Neural crest cell (in vitro differentiated cells): ENCODE data around the gene CFL1. TPM values are rescaled to one million over a fixed set of nuclear protein-coding genes. Genes with fewer than 3 reads are reported as not detected.
A peak's percentile ranks its signal among the peaks of the same experiment; 100 is the strongest.

Experiments used
- DNase-seq: peaks from one replicate; pipeline ENCODE4 v3.0.0; 2021; ENCODE audit warnings: low read depth, mixed read lengths, low spot score
- H3K27ac Mint-ChIP-seq: one replicate; pipeline ENCODE4 v1.8.0; 2021; ENCODE audit warnings: mild to moderate bottlenecking, mixed read lengths; ENCODE audit not compliant: unreplicated experiment
- H3K27me3 Mint-ChIP-seq: 2 replicates; pipeline ENCODE4 v1.8.0; 2021; ENCODE audit warnings: low read depth, mild to moderate bottlenecking, mixed read lengths
- H3K36me3 Mint-ChIP-seq: 2 replicates; pipeline ENCODE4 v1.8.0; 2021; ENCODE audit warnings: low read depth, mild to moderate bottlenecking, mixed read lengths
- H3K4me1 Mint-ChIP-seq: 2 replicates; pipeline ENCODE4 v1.8.0; 2021; ENCODE audit warnings: mixed read lengths
- H3K4me3 Mint-ChIP-seq: one replicate; pipeline ENCODE4 v1.8.0; 2021; ENCODE audit warnings: mild to moderate bottlenecking, mixed read lengths
- H3K9me3 Mint-ChIP-seq: 2 replicates; pipeline ENCODE4 v1.8.0; 2021; ENCODE audit warnings: mixed read lengths
- total RNA-seq: library from RNA; stranded (reverse); gene quantifications from 2 replicates; pipeline ENCODE4 v1.2.1, GENCODE V29; 2021
- TF ChIP-seq, protein P1 (sequence below): fragments of 200-600 bp; sonication (generic); conservative IDR thresholded peaks from 2 replicates; pipeline ENCODE4 v1.5.0; 2021; ENCODE audit warnings: antibody characterized with exemption, mild to moderate bottlenecking

CFL1 gene
- total RNA-seq, 1 donor from 2014 or later, result 1,437 TPM

DNA sequence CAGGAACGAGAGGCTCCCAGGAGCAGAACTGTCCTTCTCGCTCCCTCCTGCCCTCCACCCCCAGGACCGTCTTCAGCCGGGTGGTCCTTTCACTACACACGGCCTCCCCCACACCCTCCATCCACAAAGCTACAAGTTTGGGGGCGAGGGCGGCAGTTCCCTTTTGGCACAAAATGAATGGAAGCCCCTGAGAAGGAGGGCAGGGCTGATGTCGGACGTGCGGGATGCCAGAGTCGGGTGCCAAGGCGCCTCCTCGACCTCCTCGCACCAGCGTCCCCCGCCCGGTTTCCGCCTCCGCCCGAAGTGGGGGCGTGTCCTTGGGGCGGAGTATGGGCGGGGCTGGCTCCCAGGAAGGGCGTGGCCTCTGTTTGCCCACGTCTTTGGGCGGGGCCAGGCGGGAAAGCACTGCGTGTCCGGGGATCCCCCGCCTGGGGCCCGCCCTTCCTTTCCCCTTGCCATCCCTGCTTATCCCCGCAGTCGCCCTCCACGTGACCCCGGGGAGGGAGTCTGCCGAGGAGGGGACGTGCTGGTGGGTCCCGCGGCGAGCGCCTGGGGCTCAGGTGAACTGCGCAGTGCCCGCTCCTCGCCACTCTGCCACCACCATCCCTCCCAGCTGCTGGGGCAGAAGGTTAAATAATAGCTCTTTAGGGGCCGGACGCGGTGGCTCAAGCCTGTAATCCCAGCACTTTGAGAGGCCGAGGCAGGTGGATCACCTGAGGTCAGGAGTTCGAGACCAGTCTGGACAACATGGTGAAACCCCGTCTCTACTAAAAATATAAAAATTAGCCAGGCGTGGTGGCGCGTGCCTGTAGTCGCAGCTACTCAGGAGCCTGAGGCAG, 15.6 kb upstream of the CFL1 start:
- Mint-ChIP-seq H3K4me1 (peaks cover 25% of the 10 kb centered on the region), H3K27me3 (peaks cover 4% of the 10 kb centered on the region), H3K27ac (peak overlapping the region; percentile 81), H3K9me3 (no peaks in the 10 kb centered on the region), H3K36me3 (no peaks in the 10 kb centered on the region), H3K4me3 (peak overlapping the region; percentile 92)
- peak; percentile 98 for DNase-seq
- TF ChIP-seq, protein P1, sequence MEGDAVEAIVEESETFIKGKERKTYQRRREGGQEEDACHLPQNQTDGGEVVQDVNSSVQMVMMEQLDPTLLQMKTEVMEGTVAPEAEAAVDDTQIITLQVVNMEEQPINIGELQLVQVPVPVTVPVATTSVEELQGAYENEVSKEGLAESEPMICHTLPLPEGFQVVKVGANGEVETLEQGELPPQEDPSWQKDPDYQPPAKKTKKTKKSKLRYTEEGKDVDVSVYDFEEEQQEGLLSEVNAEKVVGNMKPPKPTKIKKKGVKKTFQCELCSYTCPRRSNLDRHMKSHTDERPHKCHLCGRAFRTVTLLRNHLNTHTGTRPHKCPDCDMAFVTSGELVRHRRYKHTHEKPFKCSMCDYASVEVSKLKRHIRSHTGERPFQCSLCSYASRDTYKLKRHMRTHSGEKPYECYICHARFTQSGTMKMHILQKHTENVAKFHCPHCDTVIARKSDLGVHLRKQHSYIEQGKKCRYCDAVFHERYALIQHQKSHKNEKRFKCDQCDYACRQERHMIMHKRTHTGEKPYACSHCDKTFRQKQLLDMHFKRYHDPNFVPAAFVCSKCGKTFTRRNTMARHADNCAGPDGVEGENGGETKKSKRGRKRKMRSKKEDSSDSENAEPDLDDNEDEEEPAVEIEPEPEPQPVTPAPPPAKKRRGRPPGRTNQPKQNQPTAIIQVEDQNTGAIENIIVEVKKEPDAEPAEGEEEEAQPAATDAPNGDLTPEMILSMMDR, result no peak

DNA sequence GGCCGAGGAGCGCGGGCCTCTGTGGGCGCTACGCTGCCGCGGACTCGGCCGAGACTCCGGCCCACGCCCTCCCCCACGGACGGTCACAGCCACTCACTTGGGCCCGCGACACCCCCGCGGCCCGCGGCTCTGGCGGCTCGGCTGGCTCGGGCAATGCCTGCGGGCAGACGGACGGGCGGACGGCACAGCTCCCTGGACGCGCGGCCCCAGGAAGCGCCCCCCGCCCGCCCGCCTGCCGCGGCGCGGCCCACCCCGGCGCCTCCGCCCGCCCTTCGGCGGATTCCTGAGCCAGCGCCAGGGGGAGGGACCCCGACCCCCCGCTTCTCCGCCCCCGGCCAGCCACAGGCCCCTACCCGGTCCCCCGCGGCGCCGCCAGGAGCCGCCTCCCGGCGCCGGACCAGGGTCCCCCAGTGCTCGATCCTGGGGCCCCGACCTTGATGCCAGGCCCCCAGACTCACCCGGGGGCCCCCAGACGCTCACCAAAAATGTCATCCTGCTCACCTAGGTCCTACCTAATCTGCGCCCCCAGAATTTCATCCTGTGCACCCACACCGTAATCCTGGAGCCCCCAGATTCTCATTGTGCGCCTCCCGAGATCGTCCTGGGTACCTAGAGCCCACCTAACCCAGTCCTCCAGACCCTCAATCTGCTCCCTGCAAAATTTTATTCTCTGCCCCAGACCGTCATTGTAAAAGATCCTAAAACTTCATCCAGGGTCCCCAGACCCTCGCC, 14.8 kb upstream of the CFL1 start, which contains the start of gene EFEMP2:
TSS of gene EFEMP2 (minus strand) at position 215 of the 732 bp plus-strand sequence. CDS start 446 bp downstream, outside the sequence.
- H3K4me1 Mint-ChIP-seq, result peaks cover 31% of the 10 kb centered on the region
- H3K4me3 Mint-ChIP-seq, result peak within 1 kb of the TSS; percentile 92
- TF ChIP-seq, protein P1, result no peak
- no peaks in the 10 kb centered on the region for H3K9me3 Mint-ChIP-seq
- H3K36me3 Mint-ChIP-seq, result no peaks in the 10 kb centered on the region
- peaks cover 4% of the 10 kb centered on the region for H3K27me3 Mint-ChIP-seq
- DNase-seq, result no peak
- H3K27ac Mint-ChIP-seq, result peak within 1 kb of the TSS; percentile 81

DNA sequence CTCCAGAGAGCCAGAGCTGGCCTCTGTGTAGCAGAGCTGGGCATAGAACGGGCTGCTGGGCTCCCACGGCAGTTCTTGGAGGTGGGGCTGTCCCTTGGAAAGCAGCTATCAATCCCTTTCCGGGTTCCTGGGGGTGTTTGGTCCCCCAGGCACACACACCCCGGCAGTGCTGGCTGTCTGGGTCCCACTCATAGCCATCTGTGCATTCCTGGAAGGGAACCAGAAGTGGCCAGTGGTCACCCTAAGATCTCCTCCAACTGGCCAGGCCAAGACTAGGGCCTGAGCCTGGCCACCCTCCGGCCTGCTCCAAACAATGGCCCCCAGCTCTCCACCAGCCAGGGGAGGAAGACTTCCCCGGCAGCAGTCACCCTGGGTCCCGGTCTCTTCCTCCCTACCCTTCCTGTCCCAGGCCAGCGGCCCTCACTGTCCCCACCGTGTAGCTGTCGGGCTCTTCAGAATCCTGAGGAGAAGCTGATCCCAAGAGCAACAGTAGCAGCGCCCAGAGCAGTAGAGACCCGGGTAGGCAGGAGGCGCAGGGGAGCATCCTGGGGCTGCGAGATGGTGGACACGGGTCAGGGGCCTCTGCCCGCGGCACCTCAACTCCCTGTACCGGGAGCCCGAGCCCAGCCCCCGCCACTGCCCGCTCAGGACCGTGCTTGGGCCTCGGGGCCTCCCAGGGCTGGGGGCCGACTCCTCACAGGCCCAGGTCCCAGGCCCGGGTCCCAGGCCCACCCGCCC, 14.0 kb upstream of the CFL1 start:
- Mint-ChIP-seq H3K27me3 (peaks cover 4% of the 10 kb centered on the region), H3K27ac (peak overlapping the region; percentile 6), H3K36me3 (peaks cover 3% of the 10 kb centered on the region), H3K4me1 (peaks cover 38% of the 10 kb centered on the region), H3K9me3 (no peaks in the 10 kb centered on the region), H3K4me3 (peak overlapping the region; percentile 85)
- DNase-seq, result no peak
- TF ChIP-seq, protein P1, result no peak

DNA sequence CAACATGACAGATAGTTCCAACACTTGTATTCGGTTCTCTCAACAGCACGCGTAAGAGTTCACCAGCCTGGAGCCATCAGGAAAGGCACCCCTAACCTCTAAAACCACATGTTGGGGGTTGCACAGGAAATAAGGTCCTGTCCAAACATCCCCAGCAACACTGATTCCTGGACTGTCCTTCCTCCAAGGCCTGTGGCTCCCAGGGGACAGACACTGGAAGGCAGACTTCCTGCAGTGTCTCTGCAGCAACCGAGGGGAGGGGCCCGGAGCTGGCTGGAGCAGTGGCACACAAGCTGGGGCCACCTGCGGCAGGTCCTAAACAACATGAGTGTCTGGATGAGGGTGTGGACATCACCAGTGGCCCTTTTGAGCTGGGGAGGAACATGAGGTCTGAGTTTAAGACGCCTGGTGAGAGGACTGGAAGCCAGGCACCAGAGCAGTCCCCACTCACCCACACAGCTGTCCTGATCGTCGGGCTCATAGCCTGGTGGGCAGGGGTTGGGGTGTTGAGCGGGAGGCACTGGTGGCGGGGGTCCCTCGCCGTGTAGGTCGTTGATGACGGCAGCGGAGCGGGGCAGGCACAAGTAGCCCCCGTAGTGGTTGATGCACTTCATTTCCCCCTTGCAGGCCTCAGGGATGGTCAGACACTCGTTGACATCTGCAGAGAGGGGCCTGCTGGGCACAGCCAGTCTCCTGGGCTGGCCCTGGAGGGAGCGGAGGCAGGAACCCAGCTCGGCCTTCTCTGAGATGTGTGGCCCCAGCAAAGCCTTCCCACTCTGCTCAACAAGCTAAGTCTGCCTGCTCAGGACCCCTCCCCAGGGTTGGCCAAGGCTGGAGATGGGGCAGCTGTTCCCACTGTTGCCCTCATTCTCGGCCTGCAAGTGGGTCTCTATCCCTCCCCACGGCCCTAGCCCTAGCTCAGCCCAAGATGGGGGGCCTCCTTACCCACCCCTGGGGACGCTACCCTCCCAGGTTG, 13.0 kb upstream of the CFL1 start:
- TF ChIP-seq, protein P1, result no peak
- no peaks in the 10 kb centered on the region for H3K9me3 Mint-ChIP-seq
- DNase-seq, result no peak
- peaks cover 38% of the 10 kb centered on the region for H3K4me1 Mint-ChIP-seq
- H3K27ac Mint-ChIP-seq, result peak overlapping the region; percentile 19
- peaks cover 4% of the 10 kb centered on the region for H3K27me3 Mint-ChIP-seq
- H3K4me3 Mint-ChIP-seq, result peak overlapping the region; percentile 85
- peaks cover 3% of the 10 kb centered on the region for H3K36me3 Mint-ChIP-seq
